Mesothelial cell of epicardium (in vitro differentiated cells): ENCODE measurements around the gene RAB20. TPM values are rescaled to one million over a fixed set of nuclear protein-coding genes. Genes with fewer than 3 reads are reported as not detected.
A peak's percentile ranks its signal among the peaks of the same experiment; 100 is the strongest.

Source experiments
- DNase-seq, 2 experiments: peaks; one replicate each; pipeline ENCODE4 v3.0.0; 2021; ENCODE audit warnings: low spot score in 2 of 2; ENCODE audit not compliant: unreplicated experiment in 2 of 2
- H3K27ac Mint-ChIP-seq: 2 replicates; pipeline ENCODE4 v1.8.0; 2021; ENCODE audit warnings: mixed read lengths
- H3K27me3 Mint-ChIP-seq: 2 replicates; pipeline ENCODE4 v1.8.0; 2021; ENCODE audit warnings: low read depth, mixed read lengths
- H3K36me3 Mint-ChIP-seq: 2 replicates; pipeline ENCODE4 v1.8.0; 2021; ENCODE audit warnings: mixed read lengths
- H3K4me1 Mint-ChIP-seq: 2 replicates; pipeline ENCODE4 v1.8.0; 2021; ENCODE audit warnings: mixed read lengths
- H3K4me3 Mint-ChIP-seq: 2 replicates; pipeline ENCODE4 v1.8.0; 2021; ENCODE audit warnings: mild to moderate bottlenecking, moderate library complexity, mixed read lengths
- H3K9me3 Mint-ChIP-seq: 2 replicates; pipeline ENCODE4 v1.8.0; 2021; ENCODE audit warnings: mixed read lengths
- CTCF ChIP-seq: fragments of 200-600 bp; sonication (generic); IDR thresholded peaks from one replicate; pipeline ENCODE4 v1.5.0; 2021; ENCODE audit warnings: antibody characterized with exemption; ENCODE audit not compliant: unreplicated experiment
- total RNA-seq: library from RNA; stranded (reverse); gene quantifications from 3 replicates; pipeline ENCODE4 v1.2.1, GENCODE V29; 2021

RAB20 gene
- total RNA-seq, 1 donor from 2014 or later: 8.9 TPM

DNA sequence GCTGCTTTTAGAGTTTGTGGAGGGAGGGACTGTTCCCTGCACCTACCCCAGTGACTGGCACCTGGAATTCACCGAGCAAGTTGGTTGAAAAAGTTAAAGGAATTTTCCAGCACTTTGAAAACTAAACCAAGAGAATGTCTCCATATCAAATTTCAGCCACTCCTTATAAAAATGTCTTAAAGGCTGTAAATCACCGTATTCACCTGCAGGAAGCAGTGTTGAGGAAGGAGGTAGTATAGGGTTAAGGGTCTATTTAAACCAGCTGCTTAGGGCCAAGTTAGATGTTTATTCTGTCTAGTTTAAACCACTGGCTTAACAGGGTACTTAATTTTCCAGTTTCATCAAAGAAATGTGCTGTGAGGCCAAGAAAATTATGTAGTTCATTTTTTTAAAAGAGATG is 3.8 kb upstream of the RAB20 start:
- H3K36me3 Mint-ChIP-seq: peaks cover 5% of the 10 kb centered on the region
- no peak for TF ChIP-seq CTCF
- peak overlapping the region; percentile 72 for H3K27ac Mint-ChIP-seq
- no peak for DNase-seq
- peaks cover 12% of the 10 kb centered on the region for H3K9me3 Mint-ChIP-seq
- no peak overlapping the region for H3K4me3 Mint-ChIP-seq
- peaks cover 48% of the 10 kb centered on the region for H3K4me1 Mint-ChIP-seq
- no peaks in the 10 kb centered on the region for H3K27me3 Mint-ChIP-seq

DNA sequence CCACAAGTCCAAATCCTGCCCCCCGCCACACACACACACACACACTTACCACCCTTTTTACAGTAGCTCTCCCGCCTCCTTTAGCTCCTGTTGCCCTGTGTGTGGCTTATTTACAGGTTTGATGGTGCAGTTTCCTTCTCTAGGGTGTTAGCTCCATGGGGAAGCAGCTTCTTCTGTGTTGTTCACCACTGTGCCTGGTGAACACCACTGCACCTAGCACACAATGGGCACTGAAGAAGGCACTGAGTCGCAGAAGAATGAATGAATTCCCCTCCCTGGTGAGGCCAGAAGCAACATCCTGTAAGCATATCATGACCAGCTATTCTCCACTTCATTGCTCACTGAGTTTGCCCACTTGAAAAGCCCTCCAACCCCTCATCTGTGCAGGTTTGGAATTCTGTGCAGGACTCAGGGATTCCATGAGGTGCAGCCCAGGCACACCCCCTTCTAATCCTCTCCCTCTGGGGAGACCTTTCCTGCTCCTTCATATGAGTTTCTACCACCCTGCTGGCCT is 3.0 kb upstream of the RAB20 start:
- H3K27ac Mint-ChIP-seq: peak overlapping the region; percentile 72
- peaks cover 48% of the 10 kb centered on the region for H3K4me1 Mint-ChIP-seq
- DNase-seq: no peak
- peaks cover 5% of the 10 kb centered on the region for H3K36me3 Mint-ChIP-seq
- TF ChIP-seq CTCF: no peak
- H3K4me3 Mint-ChIP-seq: no peak overlapping the region
- no peaks in the 10 kb centered on the region for H3K27me3 Mint-ChIP-seq
- peaks cover 10% of the 10 kb centered on the region for H3K9me3 Mint-ChIP-seq

DNA sequence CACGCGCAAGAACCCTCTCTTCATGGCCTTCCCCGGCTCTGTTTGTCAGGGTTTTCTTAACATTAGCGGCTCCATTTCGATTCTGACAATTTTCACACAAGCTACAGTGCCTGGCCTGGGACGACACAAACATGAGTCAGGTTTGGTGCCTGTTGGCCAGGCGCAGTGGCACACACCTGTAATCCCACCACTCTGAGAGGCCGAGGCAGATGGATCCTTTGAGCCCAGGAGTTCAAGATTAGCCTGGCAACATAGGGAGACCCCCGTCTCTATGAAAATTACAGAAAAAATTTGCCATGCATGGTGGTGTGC is 1.9 kb upstream of the RAB20 start:
- Mint-ChIP-seq H3K4me3 (peak overlapping the region; percentile 43), H3K27me3 (no peaks in the 10 kb centered on the region), H3K9me3 (peaks cover 4% of the 10 kb centered on the region), H3K4me1 (peaks cover 51% of the 10 kb centered on the region), H3K36me3 (peaks cover 7% of the 10 kb centered on the region), H3K27ac (no peak overlapping the region)
- no peak for DNase-seq
- no peak for TF ChIP-seq CTCF

GRCh38 chr13:110562696-110563462 is 1.4 kb upstream of the RAB20 start:
- Mint-ChIP-seq H3K4me1 (peaks cover 51% of the 10 kb centered on the region), H3K36me3 (peaks cover 5% of the 10 kb centered on the region), H3K27ac (peak overlapping the region; percentile 95), H3K4me3 (peak overlapping the region; percentile 93), H3K9me3 (peaks cover 4% of the 10 kb centered on the region), H3K27me3 (no peaks in the 10 kb centered on the region)
- TF ChIP-seq CTCF: no peak
- DNase-seq: no peak

DNA sequence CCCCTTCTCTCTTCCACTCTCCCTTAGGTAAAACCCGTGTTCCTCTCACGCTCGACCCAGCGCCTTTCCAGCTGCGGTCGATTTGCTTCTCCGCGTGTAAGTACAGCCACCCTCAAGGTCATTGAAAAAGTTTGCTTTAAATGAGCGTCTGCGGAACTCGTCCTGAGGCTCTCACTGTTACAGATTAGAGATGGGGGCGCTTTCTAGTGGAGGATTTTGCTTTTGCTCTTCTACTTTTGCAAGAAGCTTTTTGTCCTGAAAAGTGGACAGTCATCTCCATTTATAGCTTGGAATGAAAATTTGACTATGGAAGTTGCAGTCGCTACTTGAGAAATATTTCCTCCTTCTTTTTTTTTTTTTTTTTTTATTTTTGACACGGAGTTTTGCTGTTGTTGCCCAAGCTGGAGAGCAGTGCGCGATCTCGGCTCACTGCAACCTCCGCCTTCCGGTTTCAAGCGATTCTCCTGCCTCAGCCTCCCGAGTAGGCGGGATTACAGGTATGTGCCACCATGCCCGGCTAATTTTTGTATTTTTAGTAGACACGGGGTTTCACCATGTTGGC is 595 bp upstream of the RAB20 start:
- peaks cover 51% of the 10 kb centered on the region for H3K4me1 Mint-ChIP-seq
- H3K36me3 Mint-ChIP-seq: peaks cover 6% of the 10 kb centered on the region
- H3K4me3 Mint-ChIP-seq: peak overlapping the region; percentile 93
- H3K9me3 Mint-ChIP-seq: peaks cover 4% of the 10 kb centered on the region
- H3K27ac Mint-ChIP-seq: peak overlapping the region; percentile 95
- TF ChIP-seq CTCF: no peak
- no peak for DNase-seq
- H3K27me3 Mint-ChIP-seq: no peaks in the 10 kb centered on the region
